ENCODE data around the gene STAM.

STAM gene

DNA sequence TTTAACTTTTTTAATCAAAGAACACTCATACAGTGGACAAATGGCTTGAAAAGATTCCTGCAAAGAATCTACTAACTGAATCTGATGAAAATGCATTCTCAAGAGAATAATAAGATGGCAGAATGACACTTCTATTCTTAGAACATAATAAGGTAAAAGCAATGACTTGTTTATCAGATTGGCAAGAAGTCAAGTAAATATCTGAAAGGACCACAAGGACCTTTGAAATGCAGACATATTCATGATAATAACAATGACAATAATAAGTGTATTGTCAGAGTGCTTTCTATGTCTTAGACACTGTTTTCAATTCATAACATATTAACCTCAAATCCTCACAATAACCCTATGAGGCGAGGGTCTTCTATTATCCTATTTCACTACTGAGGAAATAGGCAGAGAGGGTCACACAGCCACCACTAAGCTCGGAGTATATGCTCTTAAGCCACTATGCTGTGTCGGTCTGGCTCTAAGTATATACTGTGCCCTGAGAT, 37.4 kb upstream of the STAM start:
- TF ChIP-seq TAF1 (IDR thresholded peaks at IDR 0.05; ENCODE audit: borderline replicate concordance, insufficient read depth, low read length) (no peak), POLR2AphosphoS5 (IDR thresholded peaks at IDR 0.05; ENCODE audit: low read depth, low read length) (no peak), REST (IDR thresholded peaks at IDR 0.05; ENCODE audit: insufficient read depth in 1 of 2, low read depth in 2 of 2, low read length in 2 of 2) (no peak), FOXP2 (optimal IDR thresholded peaks at IDR 0.05; ENCODE audit: borderline replicate concordance, extremely low read depth, extremely low read length, insufficient read depth) (no peak), SIN3A (IDR thresholded peaks at IDR 0.05; ENCODE audit: borderline replicate concordance, insufficient read depth, low read length) (no peak)

- TF ChIP-seq TAF1 (IDR thresholded peaks at IDR 0.05; ENCODE audit: borderline replicate concordance, insufficient read depth, low read length) (no peak), SIN3A (IDR thresholded peaks at IDR 0.05; ENCODE audit: borderline replicate concordance, insufficient read depth, low read length) (no peak), POLR2AphosphoS5 (IDR thresholded peaks at IDR 0.05; ENCODE audit: low read depth, low read length) (no peak), REST (IDR thresholded peaks at IDR 0.05; ENCODE audit: insufficient read depth in 1 of 2, low read depth in 2 of 2, low read length in 2 of 2) (no peak), FOXP2 (optimal IDR thresholded peaks at IDR 0.05; ENCODE audit: borderline replicate concordance, extremely low read depth, extremely low read length, insufficient read depth) (no peak)
Observed at GRCh38 chr10:17607060-17607459, 36.9 kb upstream of the STAM start.

DNA sequence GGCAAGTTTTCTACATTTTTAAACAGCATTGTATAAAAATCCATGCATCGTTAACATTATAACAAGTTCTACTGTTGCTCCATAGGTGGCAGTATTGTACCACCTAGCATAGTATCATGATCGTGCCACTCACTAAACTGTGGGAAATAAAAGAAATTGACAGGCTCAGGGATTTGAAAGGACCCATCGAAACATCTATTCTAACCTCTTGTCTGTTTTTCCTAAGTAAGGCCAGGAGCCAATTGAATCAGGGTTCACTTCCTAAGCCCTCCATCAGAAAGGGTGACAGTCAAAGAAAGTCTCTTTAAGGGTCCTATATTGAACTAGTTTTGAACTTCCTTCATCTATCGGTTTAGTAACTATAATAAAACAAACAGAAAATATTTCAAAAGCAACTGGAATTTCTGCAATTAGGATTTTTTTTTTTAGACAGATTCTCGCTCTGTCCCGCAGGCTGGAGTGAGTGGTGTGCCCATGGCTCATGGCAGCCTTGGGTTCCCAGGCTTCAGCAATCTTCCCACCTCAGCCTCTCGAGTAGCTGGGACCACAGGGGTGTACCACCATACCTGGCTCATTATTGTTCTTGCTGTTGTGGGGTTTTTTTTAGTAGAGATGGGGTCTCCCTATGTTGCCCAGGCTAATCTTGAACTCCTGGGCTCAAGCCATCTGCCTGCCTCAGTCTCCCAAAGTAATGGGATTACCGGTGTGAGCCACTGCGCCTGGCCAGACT, 36.2 kb upstream of the STAM start:
- no peak for TF ChIP-seq FOXP2 (optimal IDR thresholded peaks at IDR 0.05; ENCODE audit: borderline replicate concordance, extremely low read depth, extremely low read length, insufficient read depth)
- TF ChIP-seq POLR2AphosphoS5 (IDR thresholded peaks at IDR 0.05; ENCODE audit: low read depth, low read length), result no peak
- no peak for TF ChIP-seq TAF1 (IDR thresholded peaks at IDR 0.05; ENCODE audit: borderline replicate concordance, insufficient read depth, low read length)
- TF ChIP-seq SIN3A (IDR thresholded peaks at IDR 0.05; ENCODE audit: borderline replicate concordance, insufficient read depth, low read length), result no peak
- TF ChIP-seq REST (IDR thresholded peaks at IDR 0.05; ENCODE audit: insufficient read depth in 1 of 2, low read depth in 2 of 2, low read length in 2 of 2), result no peak

DNA sequence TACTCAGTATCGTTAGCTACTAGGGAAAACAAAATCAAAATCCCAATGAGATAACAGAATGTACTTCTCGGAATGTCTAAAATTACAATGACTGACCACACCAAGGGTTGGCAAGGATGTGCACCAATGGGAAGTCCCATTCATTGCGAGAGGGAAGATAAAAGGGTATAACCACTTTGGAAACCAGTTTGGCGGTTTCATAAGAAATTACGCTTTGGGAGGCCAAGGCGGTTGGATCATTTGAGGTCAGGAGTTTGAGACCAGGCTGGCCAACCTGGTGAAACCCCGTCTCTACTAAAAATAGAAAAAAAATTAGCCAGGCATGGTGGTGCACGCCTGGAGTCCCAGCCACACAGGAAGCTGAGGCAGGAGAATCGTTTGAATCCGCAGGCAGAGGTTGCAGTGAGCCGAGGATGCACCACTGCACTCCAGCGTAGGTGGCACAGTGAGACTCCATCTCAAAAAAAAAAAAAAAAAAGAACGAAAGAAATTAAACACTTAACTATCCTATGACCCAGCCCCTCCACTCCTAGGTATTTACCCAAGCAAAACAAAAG, 34.4 kb upstream of the STAM start:
- TF ChIP-seq REST (IDR thresholded peaks at IDR 0.05; ENCODE audit: insufficient read depth in 1 of 2, low read depth in 2 of 2, low read length in 2 of 2), result no peak
- no peak for TF ChIP-seq FOXP2 (optimal IDR thresholded peaks at IDR 0.05; ENCODE audit: borderline replicate concordance, extremely low read depth, extremely low read length, insufficient read depth)
- no peak for TF ChIP-seq TAF1 (IDR thresholded peaks at IDR 0.05; ENCODE audit: borderline replicate concordance, insufficient read depth, low read length)
- TF ChIP-seq SIN3A (IDR thresholded peaks at IDR 0.05; ENCODE audit: borderline replicate concordance, insufficient read depth, low read length), result no peak
- no peak for TF ChIP-seq POLR2AphosphoS5 (IDR thresholded peaks at IDR 0.05; ENCODE audit: low read depth, low read length)

Measured in PFSK-1 (cell line).